ENCODE results near the gene WNK3. TPM values are rescaled to one million over a fixed set of nuclear protein-coding genes. Genes with fewer than 3 reads are reported as not detected.

WNK3 gene
- total RNA-seq, 1 donor from 2014 or later: 3.7 TPM

- Histone ChIP-seq H3K27ac (ENCODE audit: low read depth, low read length) (no peak overlapping the region), H3K36me3 (ENCODE audit: control insufficient read depth in 3 of 3, insufficient read depth in 3 of 3, low read length in 3 of 3) (no peaks in the 10 kb centered on the region), H3K9ac (ENCODE audit: low read depth in 1 of 3, low read length in 3 of 3) (no peak overlapping the region), H3K4me1 (ENCODE audit: control insufficient read depth in 3 of 3, insufficient read depth in 3 of 3, low read length in 3 of 3) (peaks cover 0 to under 1% (median 0%) of the 10 kb centered on the region in 3 donors), H3K9me3 (ENCODE audit: control insufficient read depth in 3 of 3, low read length in 3 of 3) (no peaks in the 10 kb centered on the region), H3K4me3 (ENCODE audit: low read length in 3 of 3) (no peak overlapping the region), H3K27me3 (ENCODE audit: control insufficient read depth in 3 of 3, insufficient read depth in 3 of 3, low read length in 3 of 3) (no peaks in the 10 kb centered on the region)
Observed at GRCh38 chrX:54172455-54172854, 185.4 kb downstream of the WNK3 start.

DNA sequence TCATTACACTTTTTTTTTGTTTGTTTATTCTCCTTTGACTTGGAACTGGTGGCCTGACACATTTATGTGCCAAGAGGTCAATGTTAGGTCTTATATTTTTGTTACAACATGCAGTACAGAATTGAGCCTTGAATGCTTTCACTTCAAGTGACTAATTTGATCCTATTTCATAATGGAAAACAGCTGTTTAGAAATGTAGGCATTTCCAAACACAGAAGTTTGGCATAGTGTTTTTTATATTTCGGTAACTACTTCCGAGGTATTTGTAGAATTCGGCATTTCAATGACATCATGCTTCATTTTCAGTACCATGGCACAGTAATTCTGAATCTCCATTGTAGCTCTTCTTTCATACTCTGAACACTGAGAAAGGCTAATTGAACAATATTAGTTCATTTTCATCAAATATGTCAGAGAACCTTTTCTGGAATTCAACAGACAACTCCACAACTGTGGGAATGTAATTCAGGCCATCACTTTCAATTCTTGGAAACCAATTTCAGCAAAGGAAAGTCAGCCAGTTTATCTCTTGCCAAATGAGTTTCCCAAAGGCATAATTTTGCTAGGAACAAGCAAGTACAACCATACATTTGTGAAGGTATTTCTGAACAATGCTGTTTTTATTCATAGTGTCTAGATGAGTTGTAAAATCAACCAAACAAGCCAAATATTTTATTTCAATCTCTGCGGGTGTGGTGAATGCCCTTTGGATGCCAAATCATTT lies 186.2 kb downstream of the WNK3 start:
- no peak overlapping the region for H3K9ac ChIP-seq (ENCODE audit: low read depth in 1 of 3, low read length in 3 of 3)
- no peaks in the 10 kb centered on the region for H3K4me1 ChIP-seq (ENCODE audit: control insufficient read depth in 3 of 3, insufficient read depth in 3 of 3, low read length in 3 of 3)
- H3K4me3 ChIP-seq (ENCODE audit: low read length in 3 of 3): no peak overlapping the region
- H3K9me3 ChIP-seq (ENCODE audit: control insufficient read depth in 3 of 3, low read length in 3 of 3): no peaks in the 10 kb centered on the region
- no peaks in the 10 kb centered on the region for H3K36me3 ChIP-seq (ENCODE audit: control insufficient read depth in 3 of 3, insufficient read depth in 3 of 3, low read length in 3 of 3)
- H3K27me3 ChIP-seq (ENCODE audit: control insufficient read depth in 3 of 3, insufficient read depth in 3 of 3, low read length in 3 of 3): no peaks in the 10 kb centered on the region
- H3K27ac ChIP-seq (ENCODE audit: low read depth, low read length): no peak overlapping the region

DNA sequence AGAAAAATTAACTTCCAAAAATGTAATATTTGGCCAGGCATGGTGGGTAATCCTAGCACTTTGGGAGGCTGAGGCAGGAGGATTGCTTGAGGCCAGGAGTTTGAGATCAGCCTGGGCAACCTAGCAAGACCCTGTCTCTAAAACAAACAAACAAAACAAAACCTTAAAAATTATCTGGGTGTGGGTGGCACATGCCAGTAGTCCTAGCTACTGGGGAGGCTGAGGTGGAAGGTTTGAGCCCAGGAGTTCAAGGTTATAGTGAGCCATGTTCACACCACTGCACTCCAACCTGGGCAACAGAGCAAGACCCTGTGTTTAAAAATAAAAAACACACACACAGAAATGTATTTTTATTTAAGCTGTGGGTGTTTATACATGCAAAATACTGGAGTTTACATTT lies 186.8 kb downstream of the WNK3 start:
- no peak overlapping the region for H3K4me3 ChIP-seq (ENCODE audit: low read length in 3 of 3)
- H3K4me1 ChIP-seq (ENCODE audit: control insufficient read depth in 3 of 3, insufficient read depth in 3 of 3, low read length in 3 of 3): no peaks in the 10 kb centered on the region
- H3K27me3 ChIP-seq (ENCODE audit: control insufficient read depth in 3 of 3, insufficient read depth in 3 of 3, low read length in 3 of 3): no peaks in the 10 kb centered on the region
- no peak overlapping the region for H3K27ac ChIP-seq (ENCODE audit: low read depth, low read length)
- no peak overlapping the region for H3K9ac ChIP-seq (ENCODE audit: low read depth in 1 of 3, low read length in 3 of 3)
- H3K9me3 ChIP-seq (ENCODE audit: control insufficient read depth in 3 of 3, low read length in 3 of 3): no peaks in the 10 kb centered on the region
- no peaks in the 10 kb centered on the region for H3K36me3 ChIP-seq (ENCODE audit: control insufficient read depth in 3 of 3, insufficient read depth in 3 of 3, low read length in 3 of 3)

GRCh38 chrX:54166915-54167314 lies 190.9 kb downstream of the WNK3 start:
- H3K27me3 ChIP-seq (ENCODE audit: control insufficient read depth in 3 of 3, insufficient read depth in 3 of 3, low read length in 3 of 3): no peaks in the 10 kb centered on the region
- H3K9me3 ChIP-seq (ENCODE audit: control insufficient read depth in 3 of 3, low read length in 3 of 3): no peaks in the 10 kb centered on the region
- no peak overlapping the region for H3K27ac ChIP-seq (ENCODE audit: low read depth, low read length)
- H3K4me1 ChIP-seq (ENCODE audit: control insufficient read depth in 3 of 3, insufficient read depth in 3 of 3, low read length in 3 of 3): no peaks in the 10 kb centered on the region
- H3K9ac ChIP-seq (ENCODE audit: low read depth in 1 of 3, low read length in 3 of 3): no peak overlapping the region
- H3K4me3 ChIP-seq (ENCODE audit: low read length in 3 of 3): no peak overlapping the region
- H3K36me3 ChIP-seq (ENCODE audit: control insufficient read depth in 3 of 3, insufficient read depth in 3 of 3, low read length in 3 of 3): no peaks in the 10 kb centered on the region

- H3K4me3 ChIP-seq (ENCODE audit: low read length in 3 of 3): no peak overlapping the region
- no peak overlapping the region for H3K27ac ChIP-seq (ENCODE audit: low read depth, low read length)
- H3K4me1 ChIP-seq (ENCODE audit: control insufficient read depth in 3 of 3, insufficient read depth in 3 of 3, low read length in 3 of 3): no peaks in the 10 kb centered on the region
- H3K9ac ChIP-seq (ENCODE audit: low read depth in 1 of 3, low read length in 3 of 3): no peak overlapping the region
- H3K27me3 ChIP-seq (ENCODE audit: control insufficient read depth in 3 of 3, insufficient read depth in 3 of 3, low read length in 3 of 3): no peaks in the 10 kb centered on the region
- no peaks in the 10 kb centered on the region for H3K9me3 ChIP-seq (ENCODE audit: control insufficient read depth in 3 of 3, low read length in 3 of 3)
- H3K36me3 ChIP-seq (ENCODE audit: control insufficient read depth in 3 of 3, insufficient read depth in 3 of 3, low read length in 3 of 3): no peaks in the 10 kb centered on the region
Observed at GRCh38 chrX:54157561-54157960, 200.3 kb downstream of the WNK3 start.

Small RNA genes within 50 kb of the gene (small RNA-seq; reads per million reads assigned to genes)
- gene AL589872.1 (not detected), gene RNU6-434P (not detected)

Other genes with a start within 250 kb of the WNK3 start
- 6.3 TPM for gene FAM120C, start 174.8 kb downstream of the WNK3 start, total RNA-seq
- gene TSR2, start 82.4 kb upstream of the WNK3 start, total RNA-seq: 12.5 TPM
- 4.2 TPM for gene FGD1, start 138.2 kb upstream of the WNK3 start, total RNA-seq
- 20.9 TPM for gene GNL3L, start 172.2 kb upstream of the WNK3 start, total RNA-seq